ENCODE measurements around the gene USHBP1. TPM values are rescaled to one million over a fixed set of nuclear protein-coding genes. Genes with fewer than 3 reads are reported as not detected.

The USHBP1 gene
- total and polyA plus RNA-seq, 2 of the 13 experiments (the other 11 are each of a cell fraction or from before 2014, with no cell fraction given) = 0.15 to 1.5 TPM

GRCh38 chr19:17305517-17306284 lies 41.2 kb upstream of the USHBP1 start, which contains the start of gene MRPL34:
Gene MRPL34, plus strand, starts transcription at chr19:17305872. Its CDS starts 21 bp downstream, at chr19:17305893.
- H3K4me3 ChIP-seq (replicated peaks in 1 of 3; ENCODE audit: insufficient read depth in 1 of 3, low read depth in 2 of 3, low read length in 3 of 3) = peak within 1 kb of the TSS; percentile 60 to 87 (median 85)
- H3K4me2 ChIP-seq (ENCODE audit: low read depth, low read length) = peak within 1 kb of the TSS; percentile 97
- H3K36me3 ChIP-seq (replicated peaks in 1 of 2; ENCODE audit: control insufficient read depth in 1 of 2, insufficient read depth in 2 of 2, low read length in 2 of 2) = no peaks in the 10 kb centered on the region
- ATAC-seq (peak; percentile 70), FAIRE-seq (peak; percentile 80), DNase-seq (ENCODE audit: low spot score) (peak; percentile 99)
- 0% methylated on average over 13 of the region's 55 CpGs for WGBS (ENCODE audit: low lambda C conversion rate)
- H4K20me1 ChIP-seq (ENCODE audit: insufficient read depth, low read length) = peaks cover 4% of the 10 kb centered on the region; the same call in 1 of the 2 replicates
- TSS peak; percentile 71 for BruUV-seq (replicated peaks)
- H3K9me3 ChIP-seq (ENCODE audit: low read length) = no peaks in the 10 kb centered on the region
- peak within 1 kb of the TSS; percentile 91 for H3K27ac ChIP-seq (ENCODE audit: extremely low read length, insufficient read depth, low read length)
- no peaks in the 10 kb centered on the region; a peak in 1 of 5 replicates for H3K27me3 ChIP-seq (ENCODE audit: control insufficient read depth in 1 of 2, insufficient read depth in 2 of 2, low read length in 2 of 2)
- intact Hi-C loops (cut with micrococcal nuclease; ENCODE audit: unreplicated experiment) = loop anchor here (1.0 kb wide), 1 partner anchor 38 kb away; the partner anchor contains the start of gene BABAM1
- H2AFZ ChIP-seq (ENCODE audit: low read length) = no peak within 1 kb of the TSS
- in situ Hi-C loops (cut with HindIII; ENCODE audit: extremely low pct_ligation_motif_present, low pct_unique_long_range_greater_than_20kb) = no loop called here
- ChIA-PET POLR2A (interaction anchor here (0.7 to 1.6 kb wide), 18 partner anchors 12 to 301 kb away, joined by 3 to 13 read pairs (median 4); partner anchors contain the start of genes ANKLE1, ANO8, BABAM1 and BST2), CTCF (ENCODE audit: low intra/inter-chr PET ratio, low total read pairs) (interaction anchor here (0.8 kb wide), 1 partner anchor 13 kb away, joined by 4 read pairs; no protein-coding TSS in a partner anchor)
- peak within 1 kb of the TSS; percentile 87 for H3K9ac ChIP-seq (ENCODE audit: insufficient read depth, low read depth, low read length)
- peaks cover 40% of the 10 kb centered on the region for H3K4me1 ChIP-seq (ENCODE audit: insufficient read depth, low read length)
- peaks cover 15% of the 10 kb centered on the region for H3K79me2 ChIP-seq (ENCODE audit: insufficient read depth, low read length)
- TF ChIP-seq ZSCAN21 (CRISPR knock-in tag; IDR thresholded peaks at IDR 0.05; ENCODE audit: borderline replicate concordance) (peak; percentile 53; the same call in 1 of the 2 replicates), ZMYM3 (CRISPR knock-in tag; IDR thresholded peaks at IDR 0.05) (0 out of 2 replicates have a peak, but pooled peaks have one; percentile 40), MEF2D (CRISPR knock-in tag; IDR thresholded peaks at IDR 0.05) (no peak; the same call in 1 of the 2 replicates), CBX5 (CRISPR knock-in tag; IDR thresholded peaks at IDR 0.05; ENCODE audit: borderline replicate concordance) (peak; percentile 70; the same call in 1 of the 2 replicates), CREBL2 (CRISPR knock-in tag; IDR thresholded peaks at IDR 0.05; ENCODE audit: borderline replicate concordance) (no peak), YEATS2 (CRISPR knock-in tag; IDR thresholded peaks at IDR 0.05; ENCODE audit: borderline replicate concordance) (peak; percentile 71; the same call in 1 of the 2 replicates), CREM (IDR thresholded peaks at IDR 0.05) (peak; percentile 58; the same call in 1 of the 2 replicates), CREM (CRISPR knock-in tag; IDR thresholded peaks at IDR 0.05) (no peak), ZNF160 (CRISPR knock-in tag; IDR thresholded peaks at IDR 0.05) (peak; percentile 2; the same call in 1 of the 2 replicates), DRAP1 (CRISPR knock-in tag; IDR thresholded peaks at IDR 0.05) (peak; percentile 80), EHMT2 (IDR thresholded peaks at IDR 0.05; ENCODE audit: borderline replicate concordance, low read depth, low read length) (no peak), ZNF513 (CRISPR knock-in tag; conservative IDR thresholded peaks at IDR 0.05) (no peak), ZBTB39 (CRISPR knock-in tag; IDR thresholded peaks at IDR 0.05) (peak; percentile 57; the same call in 1 of the 2 replicates), ZNF335 (CRISPR knock-in tag; IDR thresholded peaks at IDR 0.05) (peak; percentile 86), PLRG1 (conservative IDR thresholded peaks at IDR 0.05) (no peak), ZNF557 (CRISPR knock-in tag; IDR thresholded peaks at IDR 0.05) (0 out of 2 replicates have a peak, but pooled peaks have one; percentile 38), ZNF260 (CRISPR knock-in tag; IDR thresholded peaks at IDR 0.05; ENCODE audit: borderline replicate concordance, low read depth) (no peak), ZNF614 (CRISPR knock-in tag; IDR thresholded peaks at IDR 0.05; ENCODE audit: borderline replicate concordance) (peak; percentile 37; the same call in 1 of the 2 replicates), TEAD3 (CRISPR knock-in tag; optimal IDR thresholded peaks at IDR 0.05; ENCODE audit: borderline replicate concordance) (peak; percentile 40), HNRNPL (IDR thresholded peaks at IDR 0.05; ENCODE audit: low read depth, low read length) (peak; percentile 100)

Data from HepG2 (cell line).